COR-L47 (cell line): ENCODE results near the gene SULT1C2.
"Not testable (repeated sequence)": the region's sequence is repeated elsewhere in the genome, so short reads cannot be mapped to it uniquely, and the experiment has no call there.

Experiments used
- DNase-seq: peaks from one replicate; lab custom pipeline; 2025; lab: John Stamatoyannopoulos, UW

The SULT1C2 gene

DNA sequence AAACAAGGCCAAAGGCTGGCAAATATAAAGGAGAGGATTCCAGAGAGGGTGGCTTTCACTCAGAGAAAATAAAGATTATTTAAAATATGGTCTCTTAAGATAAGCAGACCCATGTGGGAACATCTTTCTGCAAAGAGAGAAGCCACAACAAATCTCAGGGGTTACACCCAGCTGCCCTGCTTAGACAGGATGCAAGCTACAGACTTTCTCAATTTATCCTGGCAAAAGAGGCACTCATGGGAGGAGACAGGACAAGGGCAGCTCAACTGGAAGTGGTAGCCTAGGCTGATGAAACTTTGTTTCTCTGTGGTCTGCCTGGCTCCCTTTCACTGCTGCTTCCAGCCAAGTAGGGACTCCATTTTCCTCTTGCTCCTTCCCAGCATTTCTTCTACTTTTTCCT, 63.2 kb downstream of the SULT1C2 start:
- no peak for DNase-seq

GRCh38 chr2:108354136-108354535, 65.4 kb downstream of the SULT1C2 start:
- no peak for DNase-seq

DNA sequence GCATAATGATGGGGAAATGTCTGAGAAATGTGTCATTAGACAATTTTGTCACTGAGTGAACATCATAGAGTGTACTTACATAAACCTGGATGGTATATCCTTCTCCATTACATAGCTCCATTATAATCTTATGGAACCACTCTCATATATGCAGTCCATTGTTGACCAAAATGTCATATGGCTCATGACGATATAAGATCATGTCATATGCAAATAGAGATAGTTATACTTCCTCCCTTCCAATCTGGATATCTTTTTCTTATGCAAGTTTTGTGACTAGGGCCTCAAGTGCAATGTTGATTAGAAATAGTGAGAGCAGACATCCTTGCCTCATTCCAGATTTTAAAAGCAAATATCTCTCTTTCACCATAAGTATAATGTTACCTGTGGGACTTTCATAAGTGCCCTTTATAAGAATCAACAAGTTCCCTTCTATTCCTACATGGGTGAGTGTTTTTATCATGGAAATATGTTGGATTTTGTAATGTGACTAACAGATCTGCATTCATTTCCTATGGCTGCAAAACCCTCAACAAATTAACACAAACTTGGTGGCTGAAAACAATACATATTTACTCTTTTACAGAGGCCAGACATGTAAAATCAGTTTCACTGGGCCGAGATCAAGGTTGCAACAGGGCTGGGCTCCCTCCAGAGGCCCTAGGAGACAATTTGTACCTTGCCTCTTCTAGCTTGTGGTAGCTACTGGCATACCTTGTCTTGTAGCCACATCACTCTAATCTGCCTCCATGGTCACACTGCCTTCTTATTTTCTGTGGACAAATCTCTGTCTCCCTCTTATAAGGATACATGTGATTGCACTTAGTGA, 67.4 kb downstream of the SULT1C2 start:
- no peak for DNase-seq

GRCh38 chr2:108359336-108359735, 70.6 kb downstream of the SULT1C2 start:
- not testable (repeated sequence) for DNase-seq
